Measurements from ENCODE around the gene OGDHL. TPM values are rescaled to one million over a fixed set of nuclear protein-coding genes. Genes with fewer than 3 reads are reported as not detected.

The OGDHL gene
- polyA plus RNA-seq, 1 donor: 0.66 TPM

- no peak for DNase-seq (ENCODE audit: low read depth)
Observed at GRCh38 chr10:49689882-49690510, 72.1 kb downstream of the OGDHL start.

- no peak for DNase-seq (ENCODE audit: low read depth)
Observed at GRCh38 chr10:49688920-49689319, 73.2 kb downstream of the OGDHL start.

- no peak for DNase-seq (ENCODE audit: low read depth)
Observed at GRCh38 chr10:49688261-49688846, 73.8 kb downstream of the OGDHL start.

GRCh38 chr10:49686651-49687050, 75.5 kb downstream of the OGDHL start:
- DNase-seq (ENCODE audit: low read depth): no peak

Other genes with a start within 250 kb of the OGDHL start
- gene ERCC6, start 223.2 kb downstream of the OGDHL start, polyA plus RNA-seq (ENCODE audit: insufficient read length): 10.6 TPM
- gene SLC18A3, start 152.0 kb downstream of the OGDHL start, polyA plus RNA-seq (ENCODE audit: insufficient read length): not detected
- not detected for gene CHAT, start 148.3 kb downstream of the OGDHL start, polyA plus RNA-seq (ENCODE audit: insufficient read length)
- not detected for gene C10orf53, start 82.7 kb downstream of the OGDHL start, polyA plus RNA-seq (ENCODE audit: insufficient read length)
- 19.7 TPM for gene PARG, start 179.7 kb upstream of the OGDHL start, polyA plus RNA-seq (ENCODE audit: insufficient read length)
- gene TIMM23B, start 179.7 kb upstream of the OGDHL start, polyA plus RNA-seq (ENCODE audit: insufficient read length): 15.4 TPM
- gene AGAP6, start 226.1 kb upstream of the OGDHL start, polyA plus RNA-seq (ENCODE audit: insufficient read length): 18.5 TPM